H1 (cell line): ENCODE data around the gene SNTG2. TPM values are rescaled to one million over a fixed set of nuclear protein-coding genes. Genes with fewer than 3 reads are reported as not detected.

Experiments used
- CTCF ChIA-PET: fragments of 300-600 bp; sonication (Branson Sonifier 250); formaldehyde crosslinking; loops from one replicate; lab custom pipeline; 2021; ENCODE audit not compliant: partially characterized antibody; lab: Charles Lee
- POLR2A ChIA-PET: fragments of 300-600 bp; sonication (Branson Sonifier 250); formaldehyde crosslinking; loops from one replicate; lab custom pipeline; 2021; ENCODE audit warnings: inconsistent platforms; ENCODE audit not compliant: partially characterized antibody; lab: Charles Lee
- DNase-seq, 2 experiments: peaks; one replicate each; pipeline versions ENCODE4 v3.0.0 to v3.0.0-alpha.2; 2010 to 2022; ENCODE audit warnings: low spot score in 2 of 2, low read depth in 1 of 2, mixed read lengths in 1 of 2
- FAIRE-seq: peaks from 2 replicates; lab custom pipeline; 2011; peaks lifted over from hg19 to GRCh38; lab: Jason Lieb, UNC
- H2AFZ ChIP-seq: 2 replicates; pipeline ENCODE4 v1.8.1; 2012; ENCODE audit warnings: low read length, inconsistent platforms
- H2AK5ac ChIP-seq: 2 replicates; pipeline ENCODE4 v1.6.1; 2013; ENCODE audit warnings: low read depth, low read length
- H2BK120ac ChIP-seq: replicated peaks from 2 replicates; pipeline ENCODE3; 2013; ENCODE audit warnings: low read depth, low read length, inconsistent platforms
- H2BK12ac ChIP-seq: 2 replicates; pipeline ENCODE4 v1.6.1; 2013; ENCODE audit warnings: low read depth, low read length
- H2BK15ac ChIP-seq: 2 replicates; pipeline ENCODE4 v1.6.1; 2013; ENCODE audit warnings: low read length
- H2BK20ac ChIP-seq: 2 replicates; pipeline ENCODE4 v1.6.1; 2013; ENCODE audit warnings: low read length
- H2BK5ac ChIP-seq: 2 replicates; pipeline ENCODE4 v1.6.1; 2013; ENCODE audit warnings: low read depth, low read length
- H3K14ac ChIP-seq: 2 replicates; pipeline ENCODE4 v1.6.1; 2013; ENCODE audit warnings: inconsistent platforms; ENCODE audit not compliant: insufficient read length
- H3K18ac ChIP-seq: 2 replicates; pipeline ENCODE4 v1.6.1; 2013; ENCODE audit warnings: low read length; ENCODE audit errors: extremely low read depth
- H3K23ac ChIP-seq: 2 replicates; pipeline ENCODE4 v1.6.1; 2013; ENCODE audit warnings: inconsistent platforms; ENCODE audit not compliant: insufficient read length
- H3K23me2 ChIP-seq: 2 replicates; pipeline ENCODE4 v1.6.1; 2013; ENCODE audit warnings: low read depth, low read length
- H3K27ac ChIP-seq: 2 replicates; pipeline ENCODE4 v1.6.1; 2011; ENCODE audit warnings: low read depth, low read length, inconsistent platforms
- H3K27me3 ChIP-seq, 4 experiments: replicated peaks in 1 of 4; 1 replicate in 1 of 4; 2 replicates in 3 of 4; pipeline versions ENCODE4 v1.6.1 to v1.8.1; 2011 to 2013; ENCODE audit warnings: low read length in 3 of 4, mild to moderate bottlenecking in 3 of 4, inconsistent platforms in 2 of 4, mixed read lengths in 2 of 4, moderate library complexity in 1 of 4; ENCODE audit not compliant: control insufficient read depth in 3 of 4, insufficient read depth in 3 of 4; ENCODE audit errors: extremely low read depth in 1 of 4
- H3K36me3 ChIP-seq, 4 experiments: 2 replicates each; pipeline versions ENCODE4 v1.6.1 to v1.8.1; 2011 to 2013; ENCODE audit warnings: mild to moderate bottlenecking in 4 of 4, low read length in 3 of 4, moderate library complexity in 2 of 4, control low read depth in 1 of 4, inconsistent platforms in 1 of 4; ENCODE audit not compliant: insufficient read depth in 4 of 4, control insufficient read depth in 2 of 4
- H3K4ac ChIP-seq: replicated peaks from 2 replicates; pipeline ENCODE3; 2013; ENCODE audit warnings: low read length, low read depth, mixed read lengths, inconsistent platforms; ENCODE audit not compliant: insufficient read length
- H3K4me1 ChIP-seq, 4 experiments: replicated peaks in 1 of 4; 1 replicate in 1 of 4; 2 replicates in 3 of 4; pipeline versions ENCODE4 v1.6.1 to v1.8.1; 2011 to 2013; ENCODE audit warnings: low read length in 3 of 4, inconsistent platforms in 2 of 4, mixed read lengths in 1 of 4; ENCODE audit not compliant: insufficient read depth in 4 of 4, control insufficient read depth in 3 of 4
- H3K4me2 ChIP-seq, 2 experiments: 2 replicates each; pipeline versions ENCODE4 v1.6.1 to v1.8.1; 2011 to 2013; ENCODE audit warnings: low read depth in 2 of 2, low read length in 2 of 2, control low read depth in 1 of 2, inconsistent platforms in 1 of 2, mild to moderate bottlenecking in 1 of 2; ENCODE audit not compliant: insufficient read depth in 1 of 2
- H3K4me3 ChIP-seq, 4 experiments: fragments of 200-600, 300-600 bp in 1 of 4; sonication (generic), shearing (Covaris generic), sonication (Bioruptor Twin) in 1 of 4; 2 replicates each; pipeline versions ENCODE4 v1.5.1 to v1.8.1; 2011 to 2016; ENCODE audit warnings: low read length in 4 of 4, low read depth in 3 of 4, control low read depth in 2 of 4, inconsistent platforms in 2 of 4, mild to moderate bottlenecking in 2 of 4, mixed read lengths in 1 of 4, moderate library complexity in 1 of 4; ENCODE audit not compliant: insufficient read depth in 2 of 4; ENCODE audit errors: extremely low read depth in 1 of 4
- H3K56ac ChIP-seq: replicated peaks from 2 replicates; pipeline ENCODE3; 2013; ENCODE audit warnings: low read depth, mild to moderate bottlenecking, mixed read lengths, low read length, inconsistent platforms; ENCODE audit not compliant: insufficient read length
- H3K79me1 ChIP-seq: 2 replicates; pipeline ENCODE4 v1.6.1; 2013; ENCODE audit warnings: low read depth, low read length, control low read depth
- H3K79me2 ChIP-seq, 2 experiments: 2 replicates each; pipeline versions ENCODE4 v1.6.1 to v1.8.1; 2012 to 2013; ENCODE audit warnings: low read length in 2 of 2, mild to moderate bottlenecking in 2 of 2, inconsistent platforms in 1 of 2; ENCODE audit not compliant: insufficient read depth in 2 of 2, control insufficient read depth in 1 of 2
- H3K9ac ChIP-seq, 4 experiments: replicated peaks in 1 of 4; 1 replicate in 1 of 4; 2 replicates in 3 of 4; pipeline versions ENCODE4 v1.6.1 to v1.8.1; 2011 to 2013; ENCODE audit warnings: low read depth in 3 of 4, low read length in 3 of 4, control low read depth in 2 of 4, mild to moderate bottlenecking in 2 of 4, moderate library complexity in 2 of 4, inconsistent platforms in 1 of 4; ENCODE audit errors: extremely low read depth in 1 of 4
- H3K9me3 ChIP-seq, 2 experiments: 2 replicates each; pipeline versions ENCODE4 v1.6.1 to v1.8.1; 2012 to 2013; ENCODE audit warnings: mild to moderate bottlenecking in 2 of 2, moderate library complexity in 2 of 2, control low read depth in 1 of 2, inconsistent platforms in 1 of 2, low read depth in 1 of 2, low read length in 1 of 2, mixed read lengths in 1 of 2; ENCODE audit not compliant: insufficient read depth in 2 of 2
- H4K20me1 ChIP-seq, 2 experiments: replicated peaks in 1 of 2; 2 replicates each; pipeline versions ENCODE3 to v1.8.1; 2011 to 2013; ENCODE audit warnings: inconsistent platforms in 2 of 2, low read length in 2 of 2, mild to moderate bottlenecking in 1 of 2; ENCODE audit not compliant: insufficient read depth in 2 of 2, control insufficient read depth in 1 of 2
- H4K5ac ChIP-seq: 2 replicates; pipeline ENCODE4 v1.6.1; 2013; ENCODE audit warnings: low read length, low read depth, mixed read lengths, inconsistent platforms; ENCODE audit not compliant: insufficient read length
- H4K8ac ChIP-seq: 2 replicates; pipeline ENCODE4 v1.8.0; 2013; ENCODE audit warnings: mild to moderate bottlenecking, moderate library complexity, low read length, inconsistent platforms; ENCODE audit not compliant: insufficient read depth; ENCODE audit errors: extremely low read depth
- H4K91ac ChIP-seq: replicated peaks from 2 replicates; pipeline ENCODE3; 2013; ENCODE audit warnings: low read length, mixed read lengths, inconsistent platforms; ENCODE audit not compliant: insufficient read length
- PHF8 ChIP-seq: fragments of 200-600 bp; sonication (generic); conservative IDR thresholded peaks from 2 replicates; pipeline ENCODE4 v1.7.1; 2012; ENCODE audit warnings: low read depth, mild to moderate bottlenecking, inconsistent platforms, low read length, moderate library complexity
- SAP30 ChIP-seq: fragments of 300-600 bp; sonication (generic); IDR thresholded peaks from 2 replicates; pipeline ENCODE4 v1.7.1; 2012; ENCODE audit warnings: low read length, moderate library complexity, mild to moderate bottlenecking, inconsistent platforms; ENCODE audit not compliant: insufficient read depth, insufficient replicate concordance
- WGBS, 2 experiments: shearing (Covaris generic) in 1 of 2; methylation state at CpG; one replicate each; pipeline versions ENCODE4 v1.1.6 to v1.1.7; 2013 to 2015; ENCODE audit warnings: low lambda C conversion rate in 2 of 2, mixed read lengths in 2 of 2, inconsistent platforms in 1 of 2, low coverage in 1 of 2, missing lambda C conversion rate in 1 of 2; ENCODE audit not compliant: insufficient replicate concordance in 2 of 2, insufficient coverage in 1 of 2, insufficient read length in 1 of 2; ENCODE audit errors: extremely low coverage in 1 of 2, missing lambda C conversion rate in 1 of 2; 5-methylcytosine and 5-hydroxymethylcytosine counted together
- polyA plus RNA-seq, 7 experiments: library from polyadenylated mRNA; depleted of rRNA in 3 of 7; stranded (reverse) in 5 of 7; unstranded in 2 of 7; fragments of >200 nt in 5 of 7; fragments of 200-250 nt in 2 of 7; gene quantifications; 1 replicate in 5 of 7; 2 replicates in 1 of 7; 4 replicates in 1 of 7; pipeline versions ENCODE4 v1.2.1 to v1.2.3, GENCODE V29; 2011 to 2013; ENCODE audit warnings: missing spikeins in 2 of 7, mixed read lengths in 2 of 7
- total RNA-seq: library from RNA; stranded (reverse); fragmentation: NEBNext Ultra II Directional; extraction: Animal tissue kit (Norgen Biotek cat#: 25700); gene quantifications from 2 replicates; pipeline ENCODE4 v1.2.1, GENCODE V29; 2021

Gene SNTG2
- total and polyA plus RNA-seq, 2 of the 8 experiments (the other 6 are each of a cell fraction or from before 2014, with no cell fraction given): 6.6 to 18.1 TPM

GRCh38 chr2:1254662-1255343 is 304.2 kb downstream of the SNTG2 start:
- 91% methylated on average over 18 of the region's 18 CpGs; no CpG with 5 or more reads in 1 of the 2 experiments for WGBS, 2 experiments
- Histone ChIP-seq H3K23me2 (peaks cover 4% of the 10 kb centered on the region; the same call in 1 of the 2 replicates), H3K79me2 (no peaks in the 10 kb centered on the region), H2BK5ac (no peak overlapping the region), H3K27ac (no peak overlapping the region), H3K79me1 (no peaks in the 10 kb centered on the region), H3K4me2 (no peak overlapping the region), H2BK120ac (no peak overlapping the region), H2AFZ (no peak overlapping the region), H3K56ac (no peak overlapping the region), H3K9me3 (no peaks in the 10 kb centered on the region), H4K8ac (no peak overlapping the region), H4K91ac (no peak overlapping the region), H2BK20ac (no peak overlapping the region), H2BK15ac (no peak overlapping the region), H3K18ac (0 out of 2 replicates have a peak overlapping the region, but pooled peaks have one; percentile 39), H3K23ac (no peak overlapping the region), H3K9ac (no peak overlapping the region), H3K36me3 (peaks cover 0 to 4% (median under 1%) of the 10 kb centered on the region in 4 experiments; a peak in 1 of 8 replicates), H4K5ac (no peak overlapping the region), H3K4me1 (no peaks in the 10 kb centered on the region), H3K14ac (no peak overlapping the region), H2BK12ac (no peak overlapping the region), H2AK5ac (no peak overlapping the region), H4K20me1 (peaks cover 0 to 6% of the 10 kb centered on the region in 2 experiments), H3K27me3 (no peaks in the 10 kb centered on the region), H3K4me3 (no peak overlapping the region), H3K4ac (no peak overlapping the region)
- ChIA-PET CTCF (no interaction called here), POLR2A (interaction anchor here (0.6 kb wide), 1 partner anchor 673 kb away, joined by 3 read pairs; no protein-coding TSS in a partner anchor)
- DNase-seq (no peak), FAIRE-seq (no peak)
- TF ChIP-seq SAP30 (no peak), PHF8 (no peak)
- TF ChIP-seq, all 59 proteins: peak for 0
